MM.1S (cell line): ENCODE measurements around the gene PRTN3.

Experiments used
- DNase-seq: peaks from one replicate; pipeline ENCODE4 v3.0.0-alpha.2; 2015
- H2AFZ ChIP-seq: fragments of 300-600 bp; sonication (generic); 2 replicates; pipeline ENCODE4 v1.6.0; 2016; ENCODE audit warnings: antibody characterized with exemption, low read length
- H3F3A ChIP-seq: fragments of 300-600 bp; sonication (generic); 2 replicates; pipeline ENCODE4 v1.6.1; 2016; ENCODE audit warnings: mild to moderate bottlenecking, antibody characterized with exemption, low read length, moderate library complexity, mixed read lengths; ENCODE audit not compliant: insufficient read depth
- H3K27ac ChIP-seq: fragments of 300-600 bp; sonication (generic); 2 replicates; pipeline ENCODE4 v1.5.1; 2016; ENCODE audit warnings: mild to moderate bottlenecking, low read length
- H3K27me3 ChIP-seq: fragments of 300-600 bp; sonication (generic); replicated peaks from 2 replicates; pipeline ENCODE4 v1.6.0; 2016; ENCODE audit warnings: low read length; ENCODE audit not compliant: insufficient read depth
- H3K36me3 ChIP-seq: fragments of 300-600 bp; sonication (generic); replicated peaks from 2 replicates; pipeline ENCODE4 v1.6.1; 2016; ENCODE audit warnings: mild to moderate bottlenecking, low read length, mixed read lengths; ENCODE audit not compliant: insufficient read depth
- H3K4me1 ChIP-seq: fragments of 300-600 bp; sonication (generic); 2 replicates; pipeline ENCODE4 v1.6.1; 2016; ENCODE audit warnings: low read length, mixed read lengths
- H3K4me2 ChIP-seq: fragments of 300-600 bp; sonication (generic); 2 replicates; pipeline ENCODE4 v1.6.0; 2016; ENCODE audit warnings: low read depth, low read length
- H3K4me3 ChIP-seq: fragments of 300-600 bp; sonication (generic); 2 replicates; pipeline ENCODE4 v1.5.1; 2016; ENCODE audit warnings: low read length, mixed read lengths
- H3K79me2 ChIP-seq: fragments of 300-600 bp; sonication (generic); 2 replicates; pipeline ENCODE4 v1.6.1; 2016; ENCODE audit warnings: mixed run types, low read length, mixed read lengths
- H3K9ac ChIP-seq: fragments of 300-600 bp; sonication (generic); 2 replicates; pipeline ENCODE4 v1.6.1; 2016; ENCODE audit warnings: low read length, mixed read lengths
- H3K9me2 ChIP-seq: fragments of 300-600 bp; sonication (generic); replicated peaks from 2 replicates; pipeline ENCODE4 v1.6.1; 2016; ENCODE audit warnings: mild to moderate bottlenecking, low read length, mixed read lengths; ENCODE audit not compliant: insufficient read depth
- H3K9me3 ChIP-seq: fragments of 300-600 bp; sonication (generic); replicated peaks from 2 replicates; pipeline ENCODE4 v1.6.1; 2016; ENCODE audit warnings: mild to moderate bottlenecking, low read length, mixed read lengths; ENCODE audit not compliant: insufficient read depth
- H4K20me1 ChIP-seq: fragments of 300-600 bp; sonication (generic); 2 replicates; pipeline ENCODE4 v1.6.1; 2016; ENCODE audit warnings: mild to moderate bottlenecking, low read length, moderate library complexity, mixed read lengths; ENCODE audit not compliant: insufficient read depth
- EZH2 ChIP-seq: fragments of 300-600 bp; sonication (generic); optimal IDR thresholded peaks from 2 replicates; pipeline ENCODE3; 2017; ENCODE audit warnings: low read depth, mild to moderate bottlenecking, antibody characterized with exemption, low read length, mixed read lengths
- EZH2phosphoT487 ChIP-seq: fragments of 300-600 bp; sonication (generic); IDR thresholded peaks from 2 replicates; pipeline ENCODE4 v1.6.1; 2018; ENCODE audit warnings: antibody characterized with exemption, low read length
- TF ChIP-seq, protein P1 (sequence below): fragments of 300-600 bp; sonication (generic); IDR thresholded peaks from 2 replicates; pipeline ENCODE4 v1.5.1; 2016; ENCODE audit warnings: antibody characterized with exemption, low read length, mixed read lengths

The PRTN3 gene

DNA sequence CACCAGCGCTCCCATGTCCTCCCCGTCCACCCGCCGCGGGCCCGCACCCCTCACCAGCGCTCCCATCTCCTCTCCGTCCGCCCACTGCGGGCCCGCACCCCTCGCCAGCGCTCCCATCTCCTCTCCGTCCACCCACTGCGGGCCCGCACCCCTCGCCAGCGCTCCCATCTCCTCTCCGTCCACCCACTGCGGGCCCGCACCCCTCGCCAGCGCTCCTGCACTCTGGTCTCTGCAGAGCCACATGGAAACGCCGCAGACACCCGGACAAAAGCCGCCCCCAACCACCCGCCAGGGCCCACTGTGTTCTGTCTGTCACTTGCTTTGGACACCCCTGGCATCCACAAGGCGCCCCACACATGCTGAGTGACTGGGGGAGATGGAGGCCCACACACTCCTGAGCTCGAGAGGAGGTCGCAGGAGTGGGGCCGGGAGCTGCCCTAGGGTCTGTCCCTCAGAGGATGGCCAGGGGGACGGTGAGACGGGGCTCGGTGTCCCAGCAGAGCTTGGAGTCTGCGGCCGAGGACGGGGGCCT, 26.0 kb downstream of the PRTN3 start:
- Histone ChIP-seq H3K79me2 (no peaks in the 10 kb centered on the region), H3K4me3 (no peak overlapping the region), H3K27me3 (peaks cover under 1% of the 10 kb centered on the region; the same call in 1 of the 2 replicates), H3K4me1 (peaks cover 5% of the 10 kb centered on the region), H3K27ac (no peak overlapping the region), H3F3A (peaks cover 7% of the 10 kb centered on the region; the same call in 1 of the 2 replicates), H3K36me3 (no peaks in the 10 kb centered on the region), H3K9ac (no peak overlapping the region), H4K20me1 (0 out of 2 replicates have a peak, but pooled peaks cover 3% of the 10 kb centered on the region), H3K9me2 (no peaks in the 10 kb centered on the region), H3K4me2 (no peak overlapping the region), H3K9me3 (no peaks in the 10 kb centered on the region), H2AFZ (no peak overlapping the region)
- DNase-seq = no peak
- no peak for TF ChIP-seq EZH2phosphoT487
- no peak for TF ChIP-seq EZH2
- TF ChIP-seq, protein P1, sequence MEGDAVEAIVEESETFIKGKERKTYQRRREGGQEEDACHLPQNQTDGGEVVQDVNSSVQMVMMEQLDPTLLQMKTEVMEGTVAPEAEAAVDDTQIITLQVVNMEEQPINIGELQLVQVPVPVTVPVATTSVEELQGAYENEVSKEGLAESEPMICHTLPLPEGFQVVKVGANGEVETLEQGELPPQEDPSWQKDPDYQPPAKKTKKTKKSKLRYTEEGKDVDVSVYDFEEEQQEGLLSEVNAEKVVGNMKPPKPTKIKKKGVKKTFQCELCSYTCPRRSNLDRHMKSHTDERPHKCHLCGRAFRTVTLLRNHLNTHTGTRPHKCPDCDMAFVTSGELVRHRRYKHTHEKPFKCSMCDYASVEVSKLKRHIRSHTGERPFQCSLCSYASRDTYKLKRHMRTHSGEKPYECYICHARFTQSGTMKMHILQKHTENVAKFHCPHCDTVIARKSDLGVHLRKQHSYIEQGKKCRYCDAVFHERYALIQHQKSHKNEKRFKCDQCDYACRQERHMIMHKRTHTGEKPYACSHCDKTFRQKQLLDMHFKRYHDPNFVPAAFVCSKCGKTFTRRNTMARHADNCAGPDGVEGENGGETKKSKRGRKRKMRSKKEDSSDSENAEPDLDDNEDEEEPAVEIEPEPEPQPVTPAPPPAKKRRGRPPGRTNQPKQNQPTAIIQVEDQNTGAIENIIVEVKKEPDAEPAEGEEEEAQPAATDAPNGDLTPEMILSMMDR = no peak

DNA sequence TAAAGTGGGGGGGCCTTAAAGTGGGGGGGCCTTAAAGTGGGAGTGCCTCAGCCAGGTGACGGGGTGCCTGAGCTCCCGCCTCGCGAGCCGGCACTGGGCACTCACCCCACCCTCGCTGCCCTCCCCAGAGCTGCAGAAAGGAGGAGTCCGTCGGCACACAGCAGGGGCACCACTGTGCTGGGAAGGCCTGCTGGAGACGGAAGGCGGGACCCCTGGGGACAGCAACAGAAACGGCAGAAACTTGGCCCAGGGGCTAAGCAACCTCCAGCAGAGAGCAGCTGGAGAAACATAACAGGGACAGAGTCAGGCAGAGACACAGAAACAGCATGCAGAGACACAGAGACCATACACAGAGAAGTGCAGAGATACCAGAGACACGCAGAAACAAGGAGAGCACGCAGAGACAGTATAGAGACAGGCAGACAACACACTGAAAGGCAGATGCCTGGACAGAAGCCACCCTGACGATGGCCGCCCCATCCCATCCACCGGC, 26.5 kb downstream of the PRTN3 start:
- DNase-seq = no peak
- H4K20me1 ChIP-seq = 0 out of 2 replicates have a peak, but pooled peaks cover 3% of the 10 kb centered on the region
- no peaks in the 10 kb centered on the region for H3K9me2 ChIP-seq
- H3K36me3 ChIP-seq = no peaks in the 10 kb centered on the region
- no peak overlapping the region for H2AFZ ChIP-seq
- no peaks in the 10 kb centered on the region for H3K79me2 ChIP-seq
- no peak overlapping the region for H3K4me3 ChIP-seq
- H3K9ac ChIP-seq = no peak overlapping the region
- H3K4me1 ChIP-seq = peaks cover 10% of the 10 kb centered on the region
- H3K27me3 ChIP-seq = no peaks in the 10 kb centered on the region
- peaks cover 11% of the 10 kb centered on the region for H3F3A ChIP-seq
- H3K4me2 ChIP-seq = no peak overlapping the region
- TF ChIP-seq EZH2phosphoT487 (no peak), EZH2 (no peak)
- TF ChIP-seq, protein P1 = no peak
- H3K27ac ChIP-seq = no peak overlapping the region
- no peaks in the 10 kb centered on the region for H3K9me3 ChIP-seq

DNA sequence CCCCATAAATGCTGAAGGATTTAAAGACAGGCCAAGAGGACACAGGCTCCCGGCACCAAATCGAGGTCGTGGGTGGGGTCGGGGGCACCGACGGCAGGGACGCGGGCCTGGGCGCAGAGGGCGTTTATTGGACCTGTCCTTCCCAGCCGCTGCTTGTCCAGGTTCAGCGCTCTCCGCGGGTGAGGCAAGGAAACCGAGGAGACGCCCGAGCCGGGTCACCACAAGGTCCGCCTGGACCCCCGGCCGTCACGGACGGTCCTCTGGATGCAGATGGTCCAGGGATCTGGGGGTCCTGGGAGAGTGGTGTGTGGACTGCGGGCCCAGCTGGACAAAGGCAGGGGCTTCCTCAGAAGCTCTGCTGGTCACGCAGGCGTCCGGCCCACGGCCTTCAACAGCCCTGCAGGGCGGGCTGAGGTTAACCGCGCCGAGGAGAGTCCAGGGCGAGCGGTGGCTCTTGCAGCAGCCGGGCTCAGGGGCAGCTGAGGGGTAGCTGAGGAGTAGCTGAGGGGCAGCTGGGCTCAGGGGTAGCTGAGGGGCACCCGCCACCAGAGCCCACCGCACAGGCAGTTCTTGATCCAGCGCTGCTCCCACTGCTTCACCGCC, 27.2 kb downstream of the PRTN3 start:
- peaks cover 14% of the 10 kb centered on the region for H3F3A ChIP-seq
- H3K9ac ChIP-seq = no peak overlapping the region
- H3K4me3 ChIP-seq = no peak overlapping the region
- TF ChIP-seq, protein P1 = no peak
- TF ChIP-seq EZH2 (no peak), EZH2phosphoT487 (no peak)
- H3K4me2 ChIP-seq = no peak overlapping the region
- H3K27ac ChIP-seq = no peak overlapping the region
- H3K9me3 ChIP-seq = no peaks in the 10 kb centered on the region
- DNase-seq = no peak
- no peaks in the 10 kb centered on the region for H3K27me3 ChIP-seq
- peaks cover 10% of the 10 kb centered on the region for H3K4me1 ChIP-seq
- no peaks in the 10 kb centered on the region for H3K36me3 ChIP-seq
- H4K20me1 ChIP-seq = 0 out of 2 replicates have a peak, but pooled peaks cover 3% of the 10 kb centered on the region
- H2AFZ ChIP-seq = no peak overlapping the region
- H3K9me2 ChIP-seq = no peaks in the 10 kb centered on the region
- H3K79me2 ChIP-seq = no peaks in the 10 kb centered on the region
